Right lobe of liver (tissue), 4 donors: ENCODE data around the gene RBFOX2.

Source experiments
- POLR2A ChIP-seq: fragments of 450-650 bp; IDR thresholded peaks from one replicate; pipeline ENCODE4 v1.6.1; 2017; ENCODE audit warnings: antibody characterized with exemption, mild to moderate bottlenecking
- TF ChIP-seq, protein P1 (sequence below), 4 donors: fragments of 200-600 bp in 3 of 4; fragments of 450-650 bp in 1 of 4; IDR thresholded peaks; one replicate each; pipeline versions ENCODE4 v1.5.1 to v1.8.0; 2016 to 2022; ENCODE audit warnings: antibody characterized with exemption in 4 of 4, mild to moderate bottlenecking in 2 of 4
- donor health status: DM: no; HTN: no; CAD: no.
- donor health status: DM: no; HTN: no; CAD: no.
- donor health status: DM: no; HTN: yes; CAD: no.

DNA sequence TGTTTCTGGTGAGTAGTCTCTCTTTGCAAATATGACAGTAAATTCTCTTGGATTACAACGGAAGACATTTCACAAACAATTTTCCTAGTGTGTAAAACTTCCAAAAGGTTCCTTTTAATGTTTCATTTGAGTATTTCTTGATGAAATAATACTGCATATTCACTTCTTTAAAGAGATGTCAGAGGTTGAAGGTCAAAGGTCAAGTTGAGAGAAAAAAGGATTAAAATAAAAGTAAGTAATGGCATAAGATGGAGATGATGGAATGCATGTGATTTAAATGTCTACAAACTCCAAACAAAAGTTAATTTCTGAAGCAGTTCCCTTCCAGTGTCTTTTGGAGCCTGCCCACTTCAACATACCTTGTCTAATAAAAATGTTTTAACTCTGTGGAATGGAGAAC lies 270.2 kb downstream of the RBFOX2 start:
- TF ChIP-seq, protein P1, sequence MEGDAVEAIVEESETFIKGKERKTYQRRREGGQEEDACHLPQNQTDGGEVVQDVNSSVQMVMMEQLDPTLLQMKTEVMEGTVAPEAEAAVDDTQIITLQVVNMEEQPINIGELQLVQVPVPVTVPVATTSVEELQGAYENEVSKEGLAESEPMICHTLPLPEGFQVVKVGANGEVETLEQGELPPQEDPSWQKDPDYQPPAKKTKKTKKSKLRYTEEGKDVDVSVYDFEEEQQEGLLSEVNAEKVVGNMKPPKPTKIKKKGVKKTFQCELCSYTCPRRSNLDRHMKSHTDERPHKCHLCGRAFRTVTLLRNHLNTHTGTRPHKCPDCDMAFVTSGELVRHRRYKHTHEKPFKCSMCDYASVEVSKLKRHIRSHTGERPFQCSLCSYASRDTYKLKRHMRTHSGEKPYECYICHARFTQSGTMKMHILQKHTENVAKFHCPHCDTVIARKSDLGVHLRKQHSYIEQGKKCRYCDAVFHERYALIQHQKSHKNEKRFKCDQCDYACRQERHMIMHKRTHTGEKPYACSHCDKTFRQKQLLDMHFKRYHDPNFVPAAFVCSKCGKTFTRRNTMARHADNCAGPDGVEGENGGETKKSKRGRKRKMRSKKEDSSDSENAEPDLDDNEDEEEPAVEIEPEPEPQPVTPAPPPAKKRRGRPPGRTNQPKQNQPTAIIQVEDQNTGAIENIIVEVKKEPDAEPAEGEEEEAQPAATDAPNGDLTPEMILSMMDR (IDR thresholded peaks at IDR 0.05), result no peak
- TF ChIP-seq POLR2A, result no peak
